D721Med (cell line): ENCODE results near the gene PBX4.

ENCODE experiments used
- DNase-seq: peaks from one replicate; pipeline ENCODE4 v3.0.0; 2011; ENCODE audit warnings: low spot score; ENCODE audit not compliant: insufficient read length
- FAIRE-seq: peaks from 2 replicates; lab custom pipeline; 2011; peaks lifted over from hg19 to GRCh38; lab: Jason Lieb, UNC
- CTCF ChIP-seq: IDR thresholded peaks from 2 replicates; pipeline ENCODE4 v1.5.1; 2012; ENCODE audit warnings: mild to moderate bottlenecking, control low read depth; ENCODE audit not compliant: insufficient read depth; ENCODE audit errors: missing control alignments

PBX4 gene

GRCh38 chr19:19530423-19530804 is 88.1 kb downstream of the PBX4 start:
- DNase-seq, result no peak
- FAIRE-seq, result no peak
- no peak for TF ChIP-seq CTCF

- DNase-seq (no peak), FAIRE-seq (no peak)
- no peak for TF ChIP-seq CTCF
These were observed 88.6 kb downstream of the PBX4 start for GRCh38 chr19:19529783-19530422.

DNA sequence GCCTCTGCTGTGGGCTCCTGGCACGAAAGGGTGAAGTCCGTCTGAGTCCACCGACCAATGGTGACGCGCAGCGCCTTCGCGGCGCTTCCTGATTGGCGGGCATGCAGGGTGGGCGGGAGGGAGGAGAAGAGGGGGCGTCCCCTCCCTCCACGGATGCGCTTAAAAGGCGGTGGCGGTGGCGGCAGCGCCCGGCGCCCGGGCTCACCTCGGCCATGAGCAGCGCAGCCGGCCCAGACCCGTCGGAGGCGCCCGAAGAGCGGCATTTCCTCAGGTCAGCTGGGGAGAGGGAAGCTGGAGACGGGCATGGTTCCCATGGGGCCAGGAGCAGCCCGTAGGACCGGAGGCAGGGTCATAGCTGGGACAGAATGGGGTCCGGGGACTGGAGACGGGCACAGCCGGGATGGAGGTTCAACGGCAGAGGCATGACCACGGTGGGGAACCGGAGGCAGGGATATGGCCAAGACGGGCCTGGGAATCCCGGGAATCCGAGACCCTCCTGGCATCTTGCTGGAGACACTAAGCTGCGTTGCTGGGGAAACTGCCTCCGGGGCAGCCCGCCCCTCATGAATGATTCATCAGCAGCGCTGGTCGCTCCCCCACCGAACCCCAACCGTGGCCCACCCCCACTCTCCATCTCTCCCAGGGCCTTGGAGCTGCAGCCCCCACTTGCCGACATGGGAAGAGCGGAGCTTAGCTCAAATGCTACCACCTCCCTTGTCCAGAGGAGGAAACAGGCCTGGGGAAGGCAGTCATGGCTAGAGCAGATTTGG is 89.6 kb downstream of the PBX4 start, which contains the start of gene YJEFN3:
Gene YJEFN3 (plus strand): TSS at position 191 of the 770 bp plus-strand sequence. CDS start 22 bp downstream, at position 213.
- FAIRE-seq (no peak), DNase-seq (no peak)
- TF ChIP-seq CTCF, result no peak

- TF ChIP-seq CTCF, result no peak
- no peak for DNase-seq
- FAIRE-seq, result no peak
These were observed 90.5 kb downstream of the PBX4 start for GRCh38 chr19:19527674-19528625.

DNA sequence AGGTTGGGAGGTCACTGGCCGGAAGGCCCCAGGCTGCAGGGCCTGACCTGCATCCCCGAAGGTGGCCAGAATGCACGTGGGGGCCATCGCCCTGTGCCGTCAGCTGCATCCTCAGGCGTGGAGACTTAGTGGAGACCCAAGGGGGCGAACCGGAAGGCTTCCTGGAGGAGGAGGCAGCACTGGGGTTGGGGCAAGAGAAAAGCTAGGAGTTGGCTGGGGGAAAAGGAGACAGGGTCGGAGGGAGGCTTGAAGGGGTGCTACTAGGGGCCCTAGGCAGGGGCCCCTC is 91.2 kb downstream of the PBX4 start:
- TF ChIP-seq CTCF, result no peak
- FAIRE-seq (no peak), DNase-seq (no peak)

DNA sequence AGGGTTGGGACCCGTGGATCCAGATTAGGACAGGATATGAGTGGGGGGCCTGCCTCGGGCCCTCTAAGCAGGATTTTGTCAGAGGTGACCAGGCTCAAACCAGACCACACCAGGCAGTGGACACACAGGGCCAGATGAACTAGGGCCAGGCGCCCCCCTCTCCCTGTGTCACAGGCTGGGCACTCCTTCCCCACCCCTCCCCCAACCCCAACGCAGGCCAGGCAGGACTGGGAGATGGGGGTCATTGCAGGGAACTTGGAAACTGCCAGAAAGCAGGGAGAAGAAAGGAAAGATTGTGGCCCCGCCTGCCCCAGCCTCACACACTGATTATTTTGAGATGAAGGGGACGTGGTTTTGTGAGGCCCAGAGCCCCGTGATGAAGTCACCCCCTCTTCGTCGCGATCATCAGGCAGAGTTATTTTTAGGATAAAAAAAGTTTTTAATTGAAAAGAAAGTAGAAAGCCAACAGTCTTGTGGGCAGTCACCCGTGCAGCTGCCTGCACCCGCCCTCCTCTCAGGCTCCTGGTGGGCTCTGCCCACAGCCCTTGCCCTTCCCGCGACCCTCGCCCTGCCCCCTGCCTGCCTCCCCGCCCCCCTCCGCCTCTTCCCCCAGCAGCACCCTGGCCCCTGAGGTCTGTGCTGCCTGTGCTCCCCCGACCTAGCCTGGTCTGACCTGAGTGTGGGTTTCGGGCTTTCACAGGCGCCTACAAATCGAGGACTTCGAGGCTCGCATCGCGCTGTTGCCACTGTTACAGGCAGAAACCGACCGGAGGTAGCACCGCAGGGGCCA is 91.7 kb downstream of the PBX4 start:
- FAIRE-seq, result no peak
- no peak for DNase-seq
- no peak for TF ChIP-seq CTCF
